GM19455 (cell line): Measurements from ENCODE around the gene DMPK.
"Not testable (repeated sequence)": the region's sequence is repeated elsewhere in the genome, so short reads cannot be mapped to it uniquely, and the experiment has no call there.

Source experiments
- ATAC-seq: cut with Tn5 transposase; IDR thresholded peaks from one replicate; pipeline ENCODE4 v1.9.1; 2021; ENCODE audit not compliant: unreplicated experiment

Gene DMPK

DNA sequence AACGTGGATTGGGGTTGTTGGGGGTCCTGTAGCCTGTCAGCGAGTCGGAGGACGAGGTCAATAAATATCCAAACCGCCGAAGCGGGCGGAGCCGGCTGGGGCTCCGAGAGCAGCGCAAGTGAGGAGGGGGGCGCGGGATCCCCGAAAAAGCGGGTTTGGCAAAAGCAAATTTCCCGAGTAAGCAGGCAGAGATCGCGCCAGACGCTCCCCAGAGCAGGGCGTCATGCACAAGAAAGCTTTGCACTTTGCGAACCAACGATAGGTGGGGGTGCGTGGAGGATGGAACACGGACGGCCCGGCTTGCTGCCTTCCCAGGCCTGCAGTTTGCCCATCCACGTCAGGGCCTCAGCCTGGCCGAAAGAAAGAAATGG is 12.5 kb downstream of the DMPK start:
- ATAC-seq, result no peak

DNA sequence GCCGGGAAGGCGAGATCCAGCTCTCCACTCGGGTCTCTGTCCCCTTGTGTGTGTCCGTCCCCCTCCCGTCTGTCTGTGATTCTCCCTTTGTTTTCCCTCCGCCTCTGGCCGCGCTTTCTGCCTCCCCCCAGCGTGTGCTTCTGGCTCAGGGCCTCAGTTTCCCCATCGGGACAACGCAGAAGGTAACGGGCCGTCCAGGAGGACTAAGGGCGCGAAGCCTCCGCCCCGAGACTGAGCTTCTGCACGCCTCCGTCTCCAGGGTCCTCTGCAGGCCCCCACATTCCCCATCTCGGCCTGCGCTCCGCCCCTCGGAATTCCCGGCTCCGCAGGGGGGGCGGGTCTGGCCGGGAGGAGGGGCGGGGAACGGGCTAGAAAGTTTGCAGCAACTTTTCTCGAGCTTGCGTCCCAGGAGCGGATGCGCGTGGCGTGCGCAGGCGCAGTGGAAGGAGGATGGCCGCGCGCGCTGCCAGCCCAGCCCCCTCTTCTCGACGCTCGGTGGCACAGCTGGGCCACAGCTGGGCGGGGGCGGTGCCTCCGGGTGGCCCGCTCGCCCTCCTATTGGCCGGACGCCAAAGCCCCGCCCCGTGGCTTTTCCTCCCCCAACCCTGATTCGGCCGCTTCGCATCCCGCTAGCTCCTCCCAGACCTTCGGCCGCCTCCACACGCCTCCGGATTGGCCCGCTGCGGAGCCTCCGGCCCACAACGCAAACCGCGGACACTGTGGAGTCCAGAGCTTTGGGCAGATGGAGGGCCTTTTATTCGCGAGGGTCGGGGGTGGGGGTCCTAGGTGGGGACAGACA is 13.1 kb downstream of the DMPK start, which contains the start of gene SIX5:
Gene SIX5 (minus strand): TSS at position 269 of the 799 bp plus-strand sequence. CDS start 408 bp downstream, outside the sequence.
- ATAC-seq, result peak; percentile 56

DNA sequence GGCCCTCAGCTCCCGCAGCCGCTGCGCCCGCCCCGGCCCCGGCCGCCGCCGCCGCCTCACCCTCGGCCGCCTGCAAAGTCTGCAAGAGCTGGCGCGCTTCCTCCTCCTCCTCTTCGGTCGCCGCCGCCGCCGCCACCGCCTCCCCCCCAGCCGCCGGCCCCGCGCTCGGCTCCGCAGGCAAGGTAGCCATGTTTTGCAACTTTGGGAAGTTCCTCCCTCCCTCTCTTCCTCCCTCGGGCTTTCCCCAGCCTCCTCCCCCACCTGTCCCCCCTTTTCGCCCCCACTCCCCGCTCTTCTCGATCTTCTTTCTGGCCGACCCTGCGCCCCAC is 13.7 kb downstream of the DMPK start:
- no peak for ATAC-seq

DNA sequence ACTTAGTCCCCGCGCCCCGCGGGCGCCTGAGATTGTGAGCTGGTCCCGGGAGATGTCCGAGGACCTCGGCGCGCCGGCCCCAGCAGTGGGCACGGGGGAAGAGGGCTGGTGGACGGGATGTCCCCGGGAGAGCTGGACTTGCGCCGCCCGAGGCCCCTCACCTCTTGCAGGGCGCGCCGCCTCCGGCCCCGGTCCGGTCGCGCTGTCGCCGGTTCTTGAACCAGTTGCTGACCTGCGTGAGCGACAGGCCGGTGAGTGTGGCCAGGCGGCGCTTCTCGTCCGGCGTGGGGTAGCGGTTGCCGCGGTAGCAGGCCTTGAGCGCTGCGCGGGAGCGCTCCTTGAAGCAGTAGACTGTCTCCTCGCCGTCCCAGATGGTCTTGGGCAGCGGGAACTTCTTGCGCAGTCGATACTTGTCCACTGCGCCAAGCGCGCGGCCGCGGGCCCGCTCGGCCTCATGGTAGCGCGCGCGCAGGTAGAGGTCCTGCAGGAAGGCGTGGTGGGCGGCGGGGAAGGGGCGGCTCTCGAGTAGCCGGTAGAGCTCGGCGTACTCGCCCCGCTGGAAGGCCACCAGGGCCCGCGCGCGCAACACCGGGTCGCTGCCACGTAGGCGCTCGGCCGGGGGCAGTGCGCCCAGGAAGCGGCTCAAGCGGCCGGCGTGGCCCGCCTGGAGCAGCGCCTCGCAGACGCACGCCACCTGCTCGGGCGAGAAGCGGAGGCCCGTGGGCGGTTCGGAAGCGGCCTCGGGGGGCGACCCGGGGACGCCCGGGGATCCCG is 14.2 kb downstream of the DMPK start:
- no peak for ATAC-seq

DNA sequence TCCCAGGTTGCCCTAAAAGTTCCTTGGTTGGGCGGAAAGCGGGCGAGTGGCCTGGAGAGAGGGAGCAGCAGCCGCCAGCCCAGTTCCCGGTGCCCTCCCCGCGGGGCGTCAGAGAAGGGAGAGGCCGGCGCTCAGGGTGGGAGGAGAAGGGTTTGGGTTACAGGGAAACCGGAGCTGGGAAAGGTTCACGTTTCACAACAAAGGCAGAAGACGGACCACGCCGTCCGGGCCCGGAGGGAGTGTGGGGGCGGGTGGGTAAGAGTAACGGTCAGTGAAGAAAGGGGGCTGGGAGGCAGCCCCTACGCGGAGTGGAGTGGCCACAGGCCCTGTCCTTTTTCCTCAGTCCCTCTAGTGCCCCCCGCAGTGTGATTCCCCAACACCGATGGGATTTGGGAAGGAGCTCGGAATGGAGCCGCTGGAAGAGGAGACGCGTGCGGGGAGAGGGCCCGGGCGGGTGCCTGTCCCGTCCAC is 14.8 kb downstream of the DMPK start:
- ATAC-seq, result no peak

DNA sequence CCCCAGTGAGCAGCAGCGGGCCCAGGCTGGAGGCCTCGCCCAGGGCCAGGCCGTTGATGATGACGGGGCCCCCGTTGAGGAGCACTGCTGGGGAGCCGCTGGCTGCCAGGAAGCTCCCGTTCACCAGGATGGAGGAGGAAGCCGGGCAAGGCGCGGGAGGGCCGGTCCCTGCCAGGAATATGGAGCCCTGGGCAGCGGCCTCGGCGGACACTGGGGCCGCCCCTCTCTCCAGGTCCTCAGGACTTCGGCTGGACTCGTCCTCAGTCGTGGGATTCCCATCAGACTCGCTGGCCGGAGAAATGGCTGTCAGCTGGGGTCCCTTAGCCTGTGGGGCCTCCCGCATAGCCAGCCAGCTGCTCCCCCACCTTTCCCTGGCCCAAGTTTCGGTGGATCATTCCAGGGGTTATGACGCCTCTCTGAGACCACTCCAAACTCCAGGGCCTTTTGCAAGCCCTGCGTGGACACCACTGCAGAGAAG is 15.4 kb downstream of the DMPK start:
- no peak for ATAC-seq

DNA sequence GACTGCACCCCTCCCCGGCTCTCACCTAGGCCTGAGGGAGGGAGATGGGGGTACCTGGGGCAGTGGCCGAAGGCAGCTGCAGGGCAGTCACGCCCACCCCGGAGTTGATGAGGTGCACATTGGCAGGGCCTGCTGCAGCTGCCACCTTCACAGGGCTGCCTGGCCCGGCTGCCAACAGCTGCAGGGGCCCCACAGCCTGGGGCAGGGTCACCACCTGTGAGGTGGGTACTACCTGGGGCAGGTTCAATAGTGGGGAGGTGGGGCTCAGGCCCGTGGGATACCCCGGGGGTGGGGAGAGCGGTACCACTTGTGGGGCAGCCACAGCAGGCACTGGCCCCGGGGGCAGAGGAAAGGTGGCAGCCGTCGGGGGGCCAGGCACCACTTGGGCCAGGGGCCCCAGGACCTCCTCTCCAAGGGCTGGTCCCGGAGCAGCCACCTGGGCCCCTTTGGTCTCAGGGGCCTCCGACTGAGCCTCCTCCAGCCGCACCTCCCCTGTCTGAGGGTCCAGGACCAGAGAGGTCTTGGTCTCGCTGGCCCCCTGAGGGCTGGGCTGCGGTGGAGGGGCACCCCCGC is 15.9 kb downstream of the DMPK start:
- no peak for ATAC-seq

DNA sequence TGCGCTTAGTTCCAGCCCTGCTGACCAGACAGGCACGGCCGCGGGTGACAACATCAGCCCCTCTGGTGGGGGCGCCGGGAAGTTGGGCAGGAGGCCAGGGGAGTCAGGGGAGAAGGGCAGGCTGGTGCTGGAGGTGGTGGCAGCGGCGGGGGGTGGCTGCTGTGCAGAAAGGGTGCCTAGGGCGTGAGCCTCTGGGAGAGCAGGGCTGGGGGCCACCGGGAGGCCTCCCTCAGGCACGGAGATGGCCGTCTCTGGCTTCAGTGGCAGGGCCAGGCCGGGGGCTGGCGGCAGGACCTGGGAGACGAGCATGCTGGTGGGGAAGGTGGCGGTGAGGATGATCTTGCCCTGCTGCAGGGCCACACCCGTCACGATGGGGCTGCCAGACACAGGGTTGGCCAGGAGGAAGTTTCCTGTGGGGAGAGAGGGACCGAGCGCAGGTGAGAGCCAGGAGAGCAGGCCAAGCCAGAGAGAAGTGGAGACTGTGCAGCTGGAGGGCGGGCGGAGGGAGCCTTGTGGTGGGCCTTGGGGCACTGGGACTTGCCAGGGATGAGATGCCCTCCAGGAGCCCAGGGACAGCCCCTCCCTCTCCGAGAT is 16.5 kb downstream of the DMPK start:
- ATAC-seq, result no peak

DNA sequence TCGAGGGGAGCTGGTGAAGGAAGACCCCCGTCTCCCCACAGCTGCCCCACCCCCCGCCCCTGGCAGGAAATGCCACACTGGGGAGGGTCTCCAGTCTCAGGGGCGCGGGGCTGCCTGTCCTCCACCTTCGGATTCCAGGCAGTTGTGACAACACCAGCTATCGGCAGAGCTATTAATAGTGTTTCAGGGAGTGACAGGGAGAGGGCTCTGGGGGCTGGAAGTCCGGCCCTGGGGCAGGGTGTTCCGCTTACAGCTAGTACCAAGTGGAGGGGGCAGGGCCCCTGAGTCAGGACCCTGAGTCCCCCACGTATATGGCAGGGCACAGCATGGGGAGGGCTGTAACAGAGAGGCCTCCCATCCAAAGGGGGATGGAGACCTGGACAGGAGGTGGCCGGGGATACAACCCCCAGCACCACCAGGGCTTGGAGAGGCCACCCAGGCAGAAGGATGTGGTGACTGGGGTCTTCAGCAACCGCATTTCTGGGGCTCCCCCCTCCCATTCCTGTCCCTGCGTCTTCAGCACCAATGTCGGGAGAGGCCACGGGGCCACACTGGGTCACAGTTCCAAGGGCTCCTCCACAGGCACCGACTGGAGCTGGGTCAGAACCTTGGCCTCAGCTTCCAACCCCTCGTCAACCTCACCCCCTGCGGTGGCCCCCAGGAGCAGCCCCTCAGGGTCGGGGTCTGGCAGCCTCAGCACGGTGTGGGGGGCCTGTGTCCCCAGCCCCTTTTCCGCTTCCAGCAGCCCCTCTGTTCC is 17.2 kb downstream of the DMPK start:
- no peak for ATAC-seq

DNA sequence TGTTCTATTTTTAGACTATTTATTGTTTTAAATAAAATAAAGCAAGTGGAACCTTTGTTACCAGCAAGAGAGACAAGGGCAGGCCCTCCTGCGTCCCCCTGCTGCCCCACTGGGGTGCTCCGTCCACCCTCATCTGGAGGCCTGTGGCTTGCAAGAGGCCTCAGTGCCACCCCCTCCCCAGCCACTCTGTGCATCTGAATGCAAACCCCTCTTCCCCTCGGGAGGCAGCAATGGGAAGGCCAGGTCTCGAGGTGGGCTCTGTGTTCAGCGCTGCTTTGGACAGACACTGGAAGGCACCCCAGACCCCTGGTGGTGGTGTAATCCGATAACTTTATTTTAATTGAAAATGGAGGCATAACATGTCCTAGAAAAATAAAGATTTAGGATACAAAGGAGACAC is 17.8 kb downstream of the DMPK start:
- ATAC-seq, result no peak

DNA sequence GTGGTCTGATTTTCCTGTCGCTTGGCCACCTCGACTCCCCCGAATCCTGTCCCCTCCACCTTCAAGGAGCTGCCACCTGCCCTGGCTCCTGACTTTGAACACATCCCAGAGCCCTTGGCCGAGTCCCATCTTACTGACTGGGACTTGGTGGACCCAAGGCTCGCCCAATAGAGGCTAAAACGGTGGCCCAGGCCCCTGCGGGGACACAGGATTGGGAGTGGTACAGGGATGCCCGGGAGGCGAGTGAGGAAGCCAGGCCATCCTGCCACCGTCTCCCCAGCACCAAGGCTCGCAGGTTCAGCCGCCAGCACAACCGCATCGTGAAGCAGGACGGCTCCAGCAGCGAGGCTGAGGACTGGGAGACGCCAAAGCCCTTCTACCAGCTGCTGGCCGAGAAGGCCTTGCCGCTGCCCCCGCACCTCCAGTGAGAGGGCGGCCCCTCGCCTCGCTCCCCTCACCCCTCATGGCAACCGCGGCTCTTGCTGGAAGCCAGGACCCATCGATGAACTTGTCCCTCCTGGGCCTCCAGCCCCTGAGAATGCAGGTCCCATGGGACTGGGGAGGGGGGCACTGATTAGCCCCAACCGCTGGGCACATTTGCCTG is 18.5 kb downstream of the DMPK start:
- no peak for ATAC-seq

DNA sequence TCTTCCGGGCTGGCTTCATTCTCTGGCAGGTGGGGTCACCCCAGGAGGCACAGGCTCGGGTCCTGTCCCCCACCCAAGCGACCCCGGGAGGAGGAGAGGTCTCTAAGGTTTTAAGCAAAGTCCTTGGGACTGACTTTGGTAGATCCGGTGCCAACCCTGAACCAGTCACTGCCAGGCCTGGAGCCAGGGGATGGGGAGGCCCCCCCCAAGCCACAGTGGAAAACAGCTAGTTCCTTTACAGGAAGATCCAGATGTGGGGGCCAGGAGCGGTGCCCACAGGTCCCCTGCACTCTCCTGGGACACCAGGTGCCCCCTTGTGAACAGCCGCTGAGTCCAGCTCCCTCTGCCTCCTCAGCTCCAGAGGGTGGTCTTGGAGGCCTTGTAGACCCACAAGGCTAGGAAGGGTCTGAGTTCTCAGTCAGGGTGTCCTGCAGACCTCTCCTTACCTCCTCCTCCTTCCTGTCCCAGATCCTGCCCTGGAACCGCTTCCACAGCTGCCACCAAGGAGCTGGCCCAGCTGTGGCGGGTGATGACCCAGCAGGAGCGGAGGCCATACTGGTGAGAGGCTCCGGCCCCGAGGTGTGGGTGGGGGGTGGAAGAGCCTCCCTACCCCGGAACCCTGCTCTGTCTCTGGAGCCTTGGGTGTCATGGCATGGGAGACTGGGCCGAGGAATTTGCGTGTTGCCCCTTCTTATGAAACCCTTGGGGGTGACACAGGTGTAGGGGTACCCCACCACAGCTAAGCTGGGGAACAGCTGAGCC is 19.2 kb downstream of the DMPK start:
- no peak for ATAC-seq

DNA sequence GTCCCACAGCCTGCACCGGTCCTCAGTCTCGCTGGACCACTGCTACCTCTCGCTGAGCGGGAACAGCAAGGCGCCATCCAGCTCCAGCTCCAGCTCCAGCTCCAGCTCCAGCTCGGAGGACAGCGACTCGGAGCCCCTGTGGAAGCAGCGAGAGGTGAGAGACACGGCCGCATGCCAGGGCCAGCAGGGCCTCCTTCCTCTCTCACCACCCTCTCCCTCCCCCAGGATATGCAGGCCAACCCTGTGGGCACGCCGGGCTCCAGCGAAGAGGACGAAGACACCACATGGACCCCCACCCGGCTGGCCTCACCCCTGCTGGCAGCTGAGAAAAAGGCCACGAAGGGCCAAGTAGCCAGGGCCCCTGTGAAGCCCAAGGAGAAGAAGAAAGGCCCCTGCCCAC is 20.6 kb downstream of the DMPK start:
- no peak for ATAC-seq

DNA sequence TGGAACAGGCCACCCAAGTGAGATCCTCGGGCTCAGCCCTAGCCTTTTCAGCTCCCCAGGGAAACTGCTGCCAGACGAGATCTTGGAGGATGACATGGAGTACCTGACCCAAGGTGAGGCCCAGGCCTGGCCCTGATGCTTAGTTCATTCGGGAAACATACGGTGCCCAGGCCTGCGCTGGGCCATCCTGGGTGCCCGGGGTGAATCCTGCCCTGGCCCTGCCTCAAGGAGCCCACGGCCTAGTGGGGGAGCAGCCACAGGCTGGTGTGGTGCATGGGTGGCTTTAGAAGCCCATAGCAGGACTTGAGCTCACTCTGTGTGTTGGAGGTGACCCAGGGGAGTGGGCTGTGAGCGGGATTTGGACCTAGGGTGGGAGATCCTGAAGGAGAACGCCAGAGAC is 23.4 kb downstream of the DMPK start:
- ATAC-seq, result no peak

DNA sequence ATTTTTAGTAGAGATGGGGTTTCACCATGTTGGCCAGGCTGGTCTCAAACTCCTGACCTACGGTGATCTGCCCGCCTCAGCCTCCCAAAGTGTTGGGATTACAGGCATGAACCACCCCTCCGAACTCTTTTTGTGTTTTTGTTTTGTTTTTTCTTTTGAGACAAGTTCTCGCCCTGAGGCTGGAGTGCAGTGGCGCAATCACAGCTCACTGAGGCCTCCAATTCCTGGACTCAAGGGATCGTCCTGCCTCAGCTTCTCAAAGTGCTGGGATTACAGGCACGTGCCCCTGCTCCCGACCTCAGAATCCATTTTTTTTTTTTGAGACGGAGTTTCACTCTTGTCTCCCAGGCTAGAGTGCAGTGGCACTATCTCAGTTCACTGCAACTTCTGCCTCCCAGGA is 24.6 kb downstream of the DMPK start:
- no peak for ATAC-seq

DNA sequence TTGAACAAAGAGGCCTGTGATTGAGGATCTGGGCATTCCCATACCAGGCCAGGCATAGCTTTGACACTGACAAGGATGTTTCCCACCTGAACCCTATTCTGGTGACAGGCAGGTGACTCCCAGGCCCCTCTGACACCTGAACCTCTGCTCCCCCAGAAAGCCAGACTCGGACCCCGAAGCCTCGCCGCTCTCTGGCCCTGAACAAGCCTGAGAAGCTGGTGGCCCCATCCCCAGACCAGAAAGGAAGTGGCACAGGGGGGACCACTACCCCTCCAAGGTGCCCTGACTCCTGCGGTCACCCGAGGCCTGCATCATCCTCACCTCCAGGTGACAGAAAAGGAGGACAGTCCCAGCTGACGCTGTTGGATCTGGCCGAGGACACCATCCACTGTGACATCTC is 28.0 kb downstream of the DMPK start:
- no peak for ATAC-seq

DNA sequence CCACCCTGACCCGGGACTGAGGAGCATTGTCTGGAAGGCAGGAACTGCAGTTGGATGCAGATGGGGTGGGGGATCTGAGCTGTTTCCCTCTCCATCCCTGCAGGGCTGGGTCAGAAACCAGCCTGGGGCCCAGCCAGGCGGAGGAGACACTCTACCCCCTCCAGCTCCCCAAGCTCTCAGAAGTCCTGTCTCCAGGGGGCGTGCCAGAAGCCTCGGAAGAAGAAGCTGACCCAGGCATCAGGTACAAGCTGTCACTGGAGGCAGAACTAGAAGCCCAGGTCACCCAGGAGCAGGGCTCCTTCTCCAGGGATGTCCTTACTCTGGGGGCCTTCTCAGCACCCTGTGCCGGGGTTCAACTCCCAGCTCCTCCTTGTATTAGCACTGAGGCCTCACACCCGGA is 28.7 kb downstream of the DMPK start:
- ATAC-seq, result no peak

DNA sequence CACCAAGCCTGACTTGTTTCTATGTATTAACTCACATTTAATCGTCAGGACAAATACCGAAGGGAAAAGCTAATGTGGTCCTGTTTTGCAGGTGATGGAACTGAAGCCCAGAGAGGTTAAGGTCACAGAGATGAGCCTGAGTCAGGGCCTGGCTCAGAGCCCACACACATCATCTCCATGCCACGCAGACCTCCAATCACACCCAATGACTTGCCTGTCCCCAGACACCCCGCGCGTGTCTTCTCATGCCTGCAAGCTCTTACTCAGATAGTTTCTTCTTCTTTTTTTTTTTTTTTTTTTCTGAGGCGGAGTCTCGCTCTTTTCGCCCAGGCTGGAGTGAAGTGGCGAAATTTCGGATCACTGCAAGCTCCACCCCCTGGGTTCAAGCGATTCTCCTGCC is 29.7 kb downstream of the DMPK start:
- no peak for ATAC-seq

DNA sequence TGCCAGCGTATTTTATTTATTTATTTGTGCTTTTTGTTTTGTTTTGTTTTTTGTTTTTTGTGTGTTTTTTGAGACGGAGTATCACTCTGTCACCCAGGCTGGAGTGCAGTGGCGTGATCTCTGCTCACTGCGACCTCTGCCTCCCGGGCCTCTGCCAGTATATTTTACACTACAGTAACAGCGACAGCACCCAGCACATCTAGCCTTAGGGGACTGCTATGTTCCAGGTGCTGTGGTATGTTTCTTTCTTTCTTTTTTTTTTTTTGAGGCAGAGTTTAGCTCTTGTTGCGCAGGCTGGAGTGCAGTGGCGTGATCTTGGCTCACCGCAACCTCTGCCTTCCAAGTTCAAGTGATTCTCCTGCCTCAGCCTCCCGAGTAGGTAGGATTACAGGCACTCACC is 30.8 kb downstream of the DMPK start:
- not testable (repeated sequence) for ATAC-seq

DNA sequence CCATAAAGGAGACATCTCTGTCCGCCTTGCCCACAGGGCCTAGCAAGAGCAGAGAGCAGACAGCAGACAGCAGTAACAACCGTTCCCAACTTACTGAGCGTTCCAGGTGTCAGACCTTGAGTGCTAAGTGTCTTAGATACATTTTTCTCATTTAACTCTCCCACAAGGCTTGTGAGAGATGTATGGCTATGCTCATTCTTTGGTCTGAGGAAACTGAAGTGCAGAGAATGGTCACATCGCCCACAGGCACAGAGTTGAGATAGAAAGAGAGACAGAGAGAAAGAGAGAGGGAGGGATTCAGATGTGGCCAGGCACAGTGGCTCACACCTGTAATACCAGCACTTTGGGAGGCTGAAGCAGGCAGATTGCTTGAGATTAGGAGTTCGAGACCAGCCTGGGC is 34.8 kb downstream of the DMPK start:
- no peak for ATAC-seq
